DMS53 treated with DMSO at 0.1 percent for 48 hours (cell line): Measurements from ENCODE around the gene BTBD1.
A peak's percentile ranks its signal among the peaks of the same experiment; 100 is the strongest.
"Not testable (repeated sequence)": the region's sequence is repeated elsewhere in the genome, so short reads cannot be mapped to it uniquely, and the experiment has no call there.

ENCODE experiments used
- DNase-seq: peaks from one replicate; lab custom pipeline; 2025; ENCODE audit not compliant: unreplicated experiment; lab: John Stamatoyannopoulos, UW

BTBD1 gene

DNA sequence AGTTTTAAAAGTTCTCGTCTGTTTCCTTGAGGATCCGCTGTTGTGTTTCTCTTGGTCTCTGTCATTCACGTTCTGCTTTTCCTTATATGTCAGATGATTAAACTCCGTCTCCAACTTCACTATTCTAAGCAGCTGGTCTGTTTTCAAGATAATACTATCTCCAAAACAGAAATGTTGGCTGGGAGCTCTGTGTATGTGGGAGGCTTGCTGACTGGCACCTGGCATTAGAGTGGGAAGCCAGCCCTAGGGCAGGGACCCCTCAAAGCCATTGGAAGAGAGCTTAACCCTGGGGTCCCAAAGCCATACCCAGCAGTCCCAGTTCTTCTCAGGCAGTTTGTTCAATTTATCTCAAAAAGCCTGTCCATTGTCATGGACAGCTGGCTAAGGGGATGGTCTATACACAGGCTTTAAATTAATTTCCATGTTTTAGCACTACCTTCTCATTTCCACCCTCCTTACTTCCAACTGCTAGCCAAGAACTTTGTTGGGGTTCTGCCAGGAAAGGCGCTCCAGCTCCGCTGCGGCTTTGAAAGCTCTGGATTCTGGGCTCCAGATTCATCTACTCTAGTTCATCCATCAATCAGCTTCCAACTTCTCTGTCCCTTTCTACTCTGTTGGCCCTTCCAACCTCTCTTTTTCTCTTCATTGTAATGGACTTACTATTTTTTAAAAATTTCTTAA is 9.2 kb downstream of the BTBD1 start:
- DNase-seq: no peak

DNA sequence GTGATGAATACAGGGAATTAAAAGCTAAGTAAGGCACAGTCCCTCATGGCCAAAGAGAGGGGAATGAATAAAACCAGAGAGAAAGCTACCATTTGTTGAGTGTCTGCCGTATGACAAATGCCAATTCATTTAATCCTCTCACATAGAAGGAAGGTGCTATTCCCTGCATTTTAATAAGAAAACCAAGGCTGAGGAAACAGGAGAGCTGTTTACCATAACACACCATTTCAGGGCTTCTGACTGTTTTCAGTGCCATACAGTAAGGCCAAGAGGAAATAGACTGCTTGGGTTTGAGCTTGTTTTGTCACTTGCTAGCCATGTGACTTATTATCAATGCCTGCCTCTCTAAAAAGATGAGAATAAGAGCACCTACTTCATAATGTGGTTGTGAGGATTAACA is 10.1 kb downstream of the BTBD1 start:
- no peak for DNase-seq

DNA sequence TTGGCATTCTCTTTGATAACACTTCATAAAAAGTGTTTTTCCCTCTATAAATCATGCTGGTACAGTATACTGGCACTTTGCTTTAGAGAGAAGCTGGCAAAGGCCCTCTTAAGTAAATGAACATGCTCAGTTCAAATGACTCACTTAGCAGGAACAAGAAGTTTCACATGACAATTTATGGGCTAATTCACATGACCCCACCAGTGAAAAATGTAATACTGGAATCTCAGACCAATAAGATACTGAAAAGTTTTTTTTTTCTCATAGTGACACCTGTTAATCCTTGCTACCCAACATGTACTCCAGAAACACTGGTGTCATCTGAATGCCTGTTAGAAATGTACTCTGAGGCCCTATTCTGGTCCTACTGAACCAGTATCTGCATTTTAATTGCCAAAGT is 13.9 kb downstream of the BTBD1 start:
- DNase-seq: no peak

DNA sequence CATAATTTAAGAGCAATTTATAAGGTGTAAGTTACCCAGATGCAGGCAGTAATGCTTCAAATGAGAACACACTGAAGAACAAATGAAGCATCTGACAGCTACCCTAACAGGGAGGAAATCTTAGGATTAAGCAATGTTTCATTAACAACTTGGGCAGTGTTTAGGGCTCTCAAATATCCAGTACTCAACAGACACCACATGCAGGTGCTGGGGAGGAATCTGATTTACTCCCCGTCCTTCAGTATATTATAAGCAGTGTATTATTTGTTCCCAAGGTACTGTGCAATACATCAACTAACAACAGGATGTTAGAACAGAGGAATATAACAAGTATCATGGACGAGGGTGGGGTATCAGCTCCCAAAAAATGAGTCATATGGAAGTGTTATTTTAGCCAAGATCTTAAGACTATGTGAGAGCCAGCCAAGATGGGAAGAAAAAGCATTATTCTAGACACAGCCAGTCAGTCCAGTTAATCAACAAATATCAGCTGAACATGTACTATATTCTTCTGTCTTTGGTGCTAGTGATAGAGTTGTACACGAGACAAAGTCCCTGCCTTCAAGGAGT is 20.4 kb downstream of the BTBD1 start:
- DNase-seq: no peak

DNA sequence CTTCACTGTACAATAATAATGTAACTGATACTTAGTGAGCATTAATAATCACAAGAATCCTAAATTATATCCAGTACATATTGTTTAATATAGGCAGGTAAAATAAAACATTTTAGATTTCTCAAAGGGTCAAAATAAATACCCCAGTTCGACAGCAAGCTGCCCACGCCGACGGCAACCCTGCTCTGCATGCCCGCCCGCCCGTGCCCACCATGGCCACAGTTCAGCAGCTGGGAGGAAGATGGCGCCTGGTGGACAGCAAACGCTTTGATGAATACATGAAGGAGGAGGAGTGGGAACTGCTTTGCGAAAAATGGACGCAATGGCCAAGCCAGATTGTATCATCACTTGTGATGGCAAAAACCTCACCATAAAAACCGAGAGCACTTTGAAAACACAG is 22.9 kb downstream of the BTBD1 start:
- DNase-seq: no peak

DNA sequence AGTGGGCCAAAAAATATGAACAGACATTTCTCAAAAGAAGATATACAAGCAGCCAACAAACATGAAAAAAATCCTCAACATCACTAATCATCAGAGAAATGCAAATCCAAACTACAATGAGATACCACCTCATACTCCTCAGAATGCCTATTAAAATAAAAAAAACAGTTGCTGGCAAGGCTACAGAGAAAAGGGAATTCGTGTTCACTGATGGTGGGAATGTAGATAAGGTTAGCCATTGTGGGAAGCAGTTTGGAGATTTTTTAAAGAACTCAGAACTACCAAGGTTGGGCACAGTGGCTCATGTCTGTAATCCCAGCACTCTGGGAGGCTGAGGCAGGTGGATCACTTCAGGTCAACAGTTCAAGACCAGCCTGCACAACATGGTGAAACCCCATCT is 27.8 kb downstream of the BTBD1 start:
- DNase-seq: no peak

DNA sequence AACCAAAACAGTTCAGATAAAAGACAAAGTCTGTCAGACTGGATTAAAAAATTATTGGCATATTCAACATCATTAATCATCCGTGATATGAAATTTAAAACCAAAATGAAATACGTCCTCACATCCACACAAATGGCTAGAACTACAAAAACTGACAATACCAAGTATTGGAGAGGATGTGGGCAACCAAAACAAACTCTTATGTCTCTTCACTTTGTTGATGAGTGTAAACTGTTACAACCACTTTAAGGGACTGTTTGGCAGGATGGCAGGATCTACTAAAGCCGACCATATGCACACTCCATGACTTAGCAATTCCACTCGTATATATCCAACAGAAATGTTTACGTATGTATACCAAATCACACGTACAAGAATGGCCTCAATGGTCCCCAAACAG is 30.8 kb downstream of the BTBD1 start:
- DNase-seq: no peak

DNA sequence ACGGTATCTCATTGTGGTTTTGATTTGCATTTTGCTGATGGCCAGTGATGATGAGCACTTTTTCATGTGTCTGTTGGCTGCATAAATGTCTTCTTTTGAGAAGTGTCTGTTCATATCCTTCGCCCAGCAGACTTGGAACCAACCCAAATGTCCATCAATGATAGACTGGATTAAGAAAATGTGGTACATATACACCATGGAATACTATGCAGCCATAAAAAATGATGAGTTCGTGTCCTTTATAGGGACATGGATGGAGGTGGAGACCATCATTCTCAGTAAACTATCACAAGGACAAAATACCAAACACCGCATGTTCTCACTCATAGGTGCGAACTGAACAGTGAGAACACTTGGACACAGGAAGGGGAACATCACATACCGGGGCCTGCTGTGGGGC is 35.8 kb downstream of the BTBD1 start:
- DNase-seq: not testable (repeated sequence)

DNA sequence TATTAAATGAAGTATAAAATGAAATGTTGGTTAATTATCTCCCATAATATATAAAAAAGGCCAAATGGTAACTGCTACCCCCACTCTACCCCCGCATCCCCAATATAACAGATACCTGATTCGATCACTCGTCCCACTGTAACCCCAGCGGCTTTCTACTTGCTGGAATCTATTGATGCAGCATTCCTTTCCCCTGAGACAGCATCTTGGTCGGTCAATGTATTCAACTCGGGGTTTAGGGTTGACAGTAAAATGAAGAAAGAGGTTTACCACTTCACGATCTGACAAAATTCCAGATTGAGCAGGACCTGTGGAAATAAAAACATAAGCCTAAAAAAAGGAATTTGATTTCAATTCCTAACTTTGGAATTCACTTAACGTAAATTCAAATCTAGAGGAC is 37.0 kb downstream of the BTBD1 start:
- no peak for DNase-seq

DNA sequence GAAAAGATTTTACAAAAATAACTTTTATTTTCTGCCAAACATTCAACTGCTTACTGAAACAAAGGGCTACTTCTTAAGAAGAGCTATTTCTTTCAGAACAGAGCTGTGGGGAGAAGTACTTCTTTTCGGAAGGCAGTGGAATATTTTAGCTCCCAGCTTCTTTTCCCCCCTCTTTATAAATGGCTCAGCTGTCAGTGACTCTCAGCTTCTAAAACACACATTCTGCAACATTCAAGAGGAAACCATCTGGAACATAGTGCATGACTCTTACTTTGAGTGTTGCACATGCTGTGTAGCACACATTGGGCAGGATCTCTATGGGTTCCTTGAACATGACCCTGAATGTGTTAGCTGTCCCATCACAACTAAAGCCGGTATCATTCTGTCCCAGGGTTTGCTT is 48.6 kb downstream of the BTBD1 start:
- DNase-seq: no peak

DNA sequence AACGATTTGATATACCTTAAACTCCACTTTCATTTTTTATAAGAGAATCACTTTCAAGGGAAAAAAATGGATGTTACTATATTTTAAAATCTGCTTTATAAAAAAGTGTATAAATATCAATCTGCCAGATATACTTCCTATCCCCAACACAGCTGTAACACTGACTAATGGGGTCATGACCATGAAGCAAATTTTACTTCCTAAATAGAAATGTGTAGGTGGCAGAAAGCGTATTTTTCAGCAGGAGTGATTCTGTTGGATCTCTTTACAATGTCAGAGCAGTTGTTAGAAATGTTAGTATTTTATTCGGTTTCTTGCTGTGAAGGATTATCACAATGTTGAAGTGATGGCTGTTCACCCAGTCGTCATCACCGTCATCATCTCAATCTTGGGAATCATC is 50.1 kb downstream of the BTBD1 start:
- no peak for DNase-seq

DNA sequence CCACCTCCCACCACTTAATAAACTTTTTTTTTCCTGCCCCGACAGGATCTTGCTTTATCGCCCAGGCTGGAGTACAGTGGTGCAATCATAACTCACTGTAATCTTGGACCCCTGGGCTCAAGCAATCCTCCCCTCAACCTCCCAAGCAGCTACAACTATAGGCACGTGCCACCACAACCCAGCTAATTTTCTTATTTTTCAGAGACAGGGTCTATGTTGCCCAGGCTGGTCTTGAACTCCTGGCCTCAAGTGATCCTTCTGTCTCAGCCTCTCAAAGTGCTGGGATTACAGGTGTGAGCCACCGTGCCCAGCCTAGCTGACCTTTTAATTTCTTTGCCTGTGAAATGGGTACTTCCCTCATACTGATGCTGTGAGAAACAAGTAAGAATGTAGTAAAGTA is 51.7 kb downstream of the BTBD1 start:
- no peak for DNase-seq

DNA sequence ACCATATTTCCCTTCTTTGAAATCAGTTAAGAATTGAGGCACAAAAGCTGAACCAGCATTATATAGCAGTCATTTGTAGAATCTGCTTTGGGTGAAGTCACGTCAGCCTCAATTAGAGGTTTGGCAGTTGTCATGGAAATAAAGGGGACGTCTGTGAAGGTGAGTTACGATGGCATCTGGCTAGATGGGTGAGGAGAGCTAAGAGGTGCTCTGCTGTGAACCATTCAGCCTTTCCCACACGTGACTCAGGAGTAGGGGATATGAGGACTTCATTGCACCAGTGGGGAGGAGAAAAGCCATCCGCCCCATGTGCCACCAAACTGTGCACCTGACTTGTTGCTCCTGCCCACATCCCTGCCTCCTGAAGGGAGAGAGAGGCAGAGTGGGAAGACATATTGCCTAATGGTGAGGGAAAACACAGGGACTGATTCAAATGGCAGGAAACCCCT is 52.8 kb downstream of the BTBD1 start:
- DNase-seq: no peak

DNA sequence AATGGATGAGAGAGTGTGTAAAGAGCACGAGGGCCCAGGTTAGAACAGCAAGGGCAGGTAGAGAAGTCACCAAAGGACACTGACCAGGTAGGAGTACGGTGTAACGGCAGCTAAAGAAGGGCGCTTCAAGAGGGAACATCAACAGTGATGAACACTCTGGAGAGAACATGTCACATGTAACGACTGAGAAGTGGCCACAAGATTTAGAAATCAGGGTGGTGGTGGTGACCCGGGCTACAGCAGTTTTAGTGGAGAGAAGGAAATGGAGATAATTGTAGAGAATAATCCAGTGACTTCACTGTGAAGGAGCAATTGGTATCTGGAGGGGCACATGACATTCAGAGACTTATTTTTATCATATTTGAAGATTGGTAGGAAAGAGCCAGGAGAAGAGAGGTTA is 54.4 kb downstream of the BTBD1 start:
- DNase-seq: no peak

DNA sequence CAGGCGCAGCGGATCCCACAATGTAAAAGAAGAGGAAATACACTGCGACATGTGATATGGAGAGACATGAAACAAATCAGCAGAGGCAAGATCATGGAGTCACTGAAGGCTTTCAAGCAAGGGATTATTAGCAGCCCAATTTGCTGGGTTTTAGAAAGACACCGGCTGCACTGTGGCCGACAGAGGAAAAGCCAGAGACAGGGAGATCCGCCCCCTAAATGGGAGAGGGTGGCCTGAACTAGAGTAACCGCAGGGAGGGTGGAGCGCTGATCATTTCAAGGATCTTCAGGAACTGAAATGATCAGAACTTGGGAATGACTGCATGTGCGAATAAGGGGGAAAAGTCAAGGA is 55.0 kb downstream of the BTBD1 start:
- DNase-seq: no peak

DNA sequence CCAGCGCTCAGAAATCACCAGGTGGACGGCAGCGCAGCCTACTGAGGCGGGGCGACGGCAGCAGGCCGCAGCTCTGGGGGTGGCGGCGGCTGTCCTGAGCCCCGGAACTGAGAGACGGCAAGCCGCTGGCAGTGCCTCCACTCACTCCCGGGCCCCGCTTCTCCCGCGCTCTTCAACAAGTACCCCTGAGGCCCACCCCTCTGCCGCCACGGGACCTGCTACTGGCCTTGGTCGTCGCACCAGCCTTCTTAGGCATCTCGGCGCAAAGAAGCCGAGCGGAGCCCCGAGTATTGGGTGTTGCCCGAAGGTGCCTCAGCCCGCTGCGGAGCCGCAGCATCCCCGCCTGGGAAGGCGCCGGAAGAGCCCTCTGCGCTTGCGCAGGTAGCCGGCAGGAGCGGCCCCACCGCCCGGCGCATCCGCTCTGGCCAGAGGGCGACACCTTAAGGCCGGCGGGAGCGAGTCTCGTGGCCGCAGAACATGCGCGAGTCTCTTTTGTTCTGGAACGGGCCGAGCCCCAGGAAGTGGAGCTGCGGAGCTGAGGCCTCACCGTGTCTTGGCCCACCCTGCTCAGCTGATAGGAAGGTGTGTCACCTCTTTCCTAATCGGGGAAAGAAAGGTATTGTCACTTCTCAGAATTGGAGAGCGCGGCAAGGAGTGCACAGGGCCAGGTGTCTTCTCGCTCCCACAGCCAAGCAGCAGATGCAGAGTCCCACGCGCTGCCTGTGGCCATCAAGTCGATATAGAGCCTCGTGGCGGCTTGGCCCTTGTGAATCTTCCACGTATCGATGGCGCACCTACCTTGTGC is 55.6 kb downstream of the BTBD1 start, which contains the start of gene C15orf40:
Gene C15orf40, minus strand, starts transcription at position 369 of the 805 bp plus-strand sequence. Its CDS starts 32 bp downstream, at position 337.
- DNase-seq: peak; percentile 84

DNA sequence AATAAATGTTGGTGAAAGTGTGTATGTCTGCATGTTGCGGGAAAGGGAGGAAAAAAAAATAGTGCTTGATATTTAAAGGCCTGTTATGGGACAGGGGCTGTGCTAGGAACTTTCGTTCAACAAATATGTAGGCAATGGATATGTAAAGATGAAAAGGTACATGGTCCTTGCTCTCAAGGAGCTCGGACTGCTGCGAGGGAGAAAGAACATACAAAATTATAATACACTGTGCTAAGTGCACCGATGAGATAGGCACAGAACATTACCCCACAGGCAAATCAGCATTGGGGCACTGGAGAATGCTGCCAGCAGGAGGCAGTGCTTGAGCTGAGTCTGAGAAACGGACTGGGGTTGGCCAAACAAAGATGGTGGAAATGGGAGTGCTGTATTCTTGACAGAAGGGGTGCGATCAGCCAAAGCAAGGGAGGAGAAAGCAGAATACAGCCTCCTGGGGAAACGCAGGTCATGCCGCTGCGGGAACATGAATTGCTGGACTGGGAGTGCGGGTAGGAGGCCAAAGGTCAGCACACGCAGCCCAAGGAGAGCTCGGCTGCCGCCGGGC is 56.3 kb downstream of the BTBD1 start:
- peak; percentile 41 for DNase-seq

DNA sequence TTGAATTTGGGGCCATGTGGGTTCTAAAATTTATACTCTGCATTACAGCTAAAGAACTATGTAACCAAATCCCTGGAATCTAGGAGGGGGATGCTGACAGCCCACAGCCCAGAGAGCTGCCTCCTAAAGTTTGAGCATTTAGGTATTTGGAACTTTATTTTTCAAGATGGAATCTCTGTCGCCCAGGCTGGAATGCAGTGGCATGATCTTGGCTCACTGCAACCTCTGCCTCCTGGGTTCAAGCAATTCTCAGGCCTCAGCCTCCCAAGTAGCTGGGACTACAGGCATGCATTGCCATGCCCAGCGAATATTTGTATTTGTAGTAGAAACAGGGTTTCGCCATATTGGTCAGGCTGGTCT is 66.4 kb downstream of the BTBD1 start:
- not testable (repeated sequence) for DNase-seq

DNA sequence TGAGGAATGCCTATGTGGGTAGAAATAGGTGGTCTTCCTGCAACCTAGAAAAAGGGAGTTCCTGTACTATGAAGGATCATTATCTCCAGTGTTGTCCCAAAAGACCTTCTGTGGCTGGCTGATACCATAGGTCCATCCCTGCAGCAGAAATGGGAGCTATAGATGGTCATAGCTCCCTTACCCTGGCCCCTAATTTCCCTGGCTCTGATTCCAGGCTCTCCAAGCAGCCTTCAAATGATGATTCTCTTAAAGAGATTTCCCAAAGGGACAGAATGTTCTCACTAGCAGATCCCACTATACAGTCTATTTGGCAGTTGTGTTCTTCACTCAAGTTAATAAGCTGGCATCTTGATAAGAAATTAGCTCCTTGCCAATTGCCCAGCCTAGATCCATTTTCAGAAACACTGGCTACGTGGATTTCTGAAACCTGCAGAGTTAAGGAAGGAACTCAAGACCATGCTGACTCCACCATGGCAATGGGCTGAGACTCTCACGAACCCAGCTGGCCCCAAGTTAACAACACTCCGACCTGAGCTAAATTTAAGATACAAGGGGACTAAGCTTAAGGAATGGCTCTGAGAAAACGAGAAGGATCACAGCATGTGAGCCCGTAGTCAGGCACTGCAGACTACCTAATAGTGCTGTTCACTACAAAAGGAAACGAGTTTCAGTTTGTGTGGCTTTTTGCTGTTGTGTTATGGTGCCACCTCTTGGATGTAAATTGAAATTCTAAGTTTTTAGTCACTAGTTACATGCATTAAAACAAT is 67.0 kb downstream of the BTBD1 start:
- DNase-seq: peak; percentile 33

DNA sequence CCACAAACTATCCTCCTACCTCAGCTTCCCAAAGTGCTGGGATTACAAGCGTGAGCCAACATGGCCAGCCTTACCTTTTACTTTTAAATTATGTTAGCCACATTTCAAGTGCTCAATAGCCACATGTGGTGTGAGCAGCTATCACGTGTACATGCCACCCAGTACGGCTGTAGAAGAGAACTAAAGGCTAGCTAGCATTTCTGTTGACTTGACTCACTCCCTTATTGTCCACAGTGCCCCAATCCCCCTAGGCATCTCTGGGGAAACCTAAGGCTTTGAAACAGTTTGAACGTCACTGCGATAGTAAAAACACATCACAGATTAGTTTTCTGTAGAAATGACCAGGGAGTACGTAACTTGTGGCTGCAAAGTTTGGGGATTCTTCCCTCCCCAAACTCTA is 67.6 kb downstream of the BTBD1 start:
- no peak for DNase-seq

DNA sequence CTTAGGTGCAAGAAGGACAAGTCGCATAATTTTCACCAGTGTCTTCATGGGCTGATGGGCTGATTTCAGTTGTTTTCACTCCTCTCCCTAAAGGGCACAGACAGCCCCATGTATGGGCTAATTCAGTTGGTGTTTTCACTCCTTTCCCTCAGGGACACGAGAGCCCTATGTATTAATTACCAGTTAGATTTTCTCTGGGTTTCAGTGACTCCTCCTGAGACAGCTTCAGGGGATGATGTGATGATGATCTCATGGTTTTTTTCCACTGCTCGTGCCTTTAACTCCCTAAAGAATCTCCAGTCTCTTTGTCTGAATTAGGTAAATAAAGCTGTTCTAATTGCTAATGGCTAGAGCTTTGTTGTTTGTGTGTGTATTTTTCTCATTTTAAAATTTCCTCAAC is 71.1 kb downstream of the BTBD1 start:
- no peak for DNase-seq
